Gastrocnemius medialis (tissue), 4 donors: ENCODE results near the gene CDK14.

ENCODE experiments used
- CTCF ChIP-seq, 5 experiments: fragments of 450-650 bp in 3 of 5; fragments of 200-600 bp in 2 of 5; sonication (generic) in 2 of 5; IDR thresholded peaks in 4 of 5; conservative IDR thresholded peaks in 1 of 5; 1 replicate in 4 of 5; 2 replicates in 1 of 5; pipeline ENCODE4 v1.5.1; 2016 to 2019; ENCODE audit warnings: antibody characterized with exemption in 5 of 5, mild to moderate bottlenecking in 3 of 5, moderate library complexity in 3 of 5
- POLR2A ChIP-seq, 2 donors: fragments of 450-650 bp; IDR thresholded peaks; one replicate each; pipeline ENCODE4 v1.6.1; 2017; ENCODE audit warnings: antibody characterized with exemption in 2 of 2, mild to moderate bottlenecking in 2 of 2, moderate library complexity in 2 of 2

- TF ChIP-seq POLR2A (IDR thresholded peaks at IDR 0.05) (no peak), CTCF (IDR thresholded peaks at IDR 0.05 in 4 of 5, conservative IDR thresholded peaks at IDR 0.05 in 1 of 5) (no peak)
Measured at GRCh38 chr7:90889644-90890043, 293.5 kb downstream of the CDK14 start.
